ENCODE data around the gene MBTD1. TPM values are rescaled to one million over a fixed set of nuclear protein-coding genes. Genes with fewer than 3 reads are reported as not detected.

MBTD1 gene
- total and polyA plus RNA-seq, 2 of the 8 experiments (the other 6 are each of a cell fraction or from before 2014, with no cell fraction given): 20.3 to 51.4 TPM

DNA sequence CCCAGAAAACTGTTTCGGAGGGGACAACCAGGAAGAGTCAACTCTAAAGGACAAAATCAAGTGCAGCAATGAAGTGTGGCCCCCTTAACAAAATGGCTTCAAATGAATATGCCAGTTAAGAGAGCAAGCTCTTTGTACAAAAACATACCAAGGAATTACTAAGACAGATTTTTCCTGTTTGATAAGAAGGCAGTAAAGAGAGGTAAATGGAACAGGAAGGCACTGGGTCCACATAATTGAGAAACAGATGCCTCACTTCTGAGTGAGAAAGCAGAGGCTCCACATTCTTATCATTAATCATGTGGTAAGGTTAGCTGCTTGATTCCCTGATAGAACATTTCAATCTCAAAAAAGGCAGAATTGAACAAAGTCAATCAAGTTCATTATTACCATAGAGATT, 44.9 kb downstream of the MBTD1 start:
- Histone ChIP-seq H3K14ac (ENCODE audit: insufficient read length) (no peak overlapping the region), H3K9me3 (ENCODE audit: insufficient read depth in 2 of 2, low read depth in 1 of 2, low read length in 1 of 2) (no peaks in the 10 kb centered on the region), H3K36me3 (ENCODE audit: control insufficient read depth in 2 of 4, insufficient read depth in 4 of 4, low read length in 3 of 4) (peaks cover 2 to 83% (median 43%) of the 10 kb centered on the region in 4 experiments; a peak in 7 of 8 replicates), H3K4ac (replicated peaks; ENCODE audit: insufficient read length, low read depth, low read length) (no peak overlapping the region), H3K79me1 (ENCODE audit: low read depth, low read length) (no peaks in the 10 kb centered on the region), H2AFZ (ENCODE audit: low read length) (no peak overlapping the region), H3K4me3 (ENCODE audit: extremely low read depth in 1 of 4, insufficient read depth in 2 of 4, low read depth in 3 of 4, low read length in 4 of 4) (no peak overlapping the region), H3K27me3 (replicated peaks in 1 of 4; ENCODE audit: control insufficient read depth in 3 of 4, extremely low read depth in 1 of 4, insufficient read depth in 3 of 4, low read length in 3 of 4) (no peaks in the 10 kb centered on the region), H3K56ac (replicated peaks; ENCODE audit: insufficient read length, low read depth, low read length) (no peak overlapping the region), H3K9ac (replicated peaks in 1 of 4; ENCODE audit: extremely low read depth in 1 of 4, low read depth in 3 of 4, low read length in 3 of 4) (no peak overlapping the region), H3K4me1 (replicated peaks in 1 of 4; ENCODE audit: control insufficient read depth in 3 of 4, insufficient read depth in 4 of 4, low read length in 3 of 4) (no peaks in the 10 kb centered on the region), H4K5ac (ENCODE audit: insufficient read length, low read depth, low read length) (no peak overlapping the region), H2BK20ac (ENCODE audit: low read length) (no peak overlapping the region), H2BK5ac (ENCODE audit: low read depth, low read length) (no peak overlapping the region), H3K27ac (ENCODE audit: low read depth, low read length) (no peak overlapping the region), H3K18ac (ENCODE audit: extremely low read depth, low read length) (no peak overlapping the region), H4K8ac (ENCODE audit: extremely low read depth, insufficient read depth, low read length) (no peak overlapping the region), H4K91ac (replicated peaks; ENCODE audit: insufficient read length, low read length) (no peak overlapping the region), H2BK120ac (replicated peaks; ENCODE audit: low read depth, low read length) (no peak overlapping the region), H4K20me1 (replicated peaks in 1 of 2; ENCODE audit: control insufficient read depth in 1 of 2, insufficient read depth in 2 of 2, low read length in 2 of 2) (no peaks in the 10 kb centered on the region), H2BK12ac (ENCODE audit: low read depth, low read length) (no peak overlapping the region), H3K79me2 (ENCODE audit: control insufficient read depth in 1 of 2, insufficient read depth in 2 of 2, low read length in 2 of 2) (no peaks in the 10 kb centered on the region), H2BK15ac (ENCODE audit: low read length) (no peak overlapping the region), H3K23ac (ENCODE audit: insufficient read length) (no peak overlapping the region), H2AK5ac (ENCODE audit: low read depth, low read length) (no peak overlapping the region), H3K4me2 (ENCODE audit: insufficient read depth in 1 of 2, low read depth in 2 of 2, low read length in 2 of 2) (no peak overlapping the region), H3K23me2 (ENCODE audit: low read depth, low read length) (no peaks in the 10 kb centered on the region)
- FAIRE-seq: no peak
- DNase-seq (ENCODE audit: low read depth in 1 of 2, low spot score in 2 of 2): no peak
- TF ChIP-seq KDM1A (IDR thresholded peaks at IDR 0.05; ENCODE audit: borderline replicate concordance, low read length) (no peak), TBP (IDR thresholded peaks at IDR 0.05; ENCODE audit: low read depth, low read length) (no peak), KDM4A (IDR thresholded peaks at IDR 0.05; ENCODE audit: low read depth, low read length, severe bottlenecking) (no peak), CHD2 (IDR thresholded peaks at IDR 0.05; ENCODE audit: low read length) (no peak), RFX5 (IDR thresholded peaks at IDR 0.05; ENCODE audit: borderline replicate concordance, low read depth, low read length) (no peak), GABPA (IDR thresholded peaks at IDR 0.05; ENCODE audit: borderline replicate concordance, insufficient read depth, low read length) (no peak), POLR2AphosphoS5 (IDR thresholded peaks at IDR 0.05; ENCODE audit: low read depth, low read length) (no peak), HDAC6 (IDR thresholded peaks at IDR 0.05; ENCODE audit: low read depth, low read length) (no peak)
- TF ChIP-seq, protein P1, sequence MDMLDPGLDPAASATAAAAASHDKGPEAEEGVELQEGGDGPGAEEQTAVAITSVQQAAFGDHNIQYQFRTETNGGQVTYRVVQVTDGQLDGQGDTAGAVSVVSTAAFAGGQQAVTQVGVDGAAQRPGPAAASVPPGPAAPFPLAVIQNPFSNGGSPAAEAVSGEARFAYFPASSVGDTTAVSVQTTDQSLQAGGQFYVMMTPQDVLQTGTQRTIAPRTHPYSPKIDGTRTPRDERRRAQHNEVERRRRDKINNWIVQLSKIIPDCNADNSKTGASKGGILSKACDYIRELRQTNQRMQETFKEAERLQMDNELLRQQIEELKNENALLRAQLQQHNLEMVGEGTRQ (IDR thresholded peaks at IDR 0.05; ENCODE audit: low read length): no peak
- TF ChIP-seq, protein P2, sequence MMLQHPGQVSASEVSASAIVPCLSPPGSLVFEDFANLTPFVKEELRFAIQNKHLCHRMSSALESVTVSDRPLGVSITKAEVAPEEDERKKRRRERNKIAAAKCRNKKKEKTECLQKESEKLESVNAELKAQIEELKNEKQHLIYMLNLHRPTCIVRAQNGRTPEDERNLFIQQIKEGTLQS (IDR thresholded peaks at IDR 0.05; ENCODE audit: insufficient read depth, low read depth, low read length): no peak
- CTCF ChIA-PET (ENCODE audit: partially characterized antibody): no interaction called here
- POLR2A ChIA-PET (ENCODE audit: partially characterized antibody): no interaction called here
- 90% methylated on average over 1 of the region's 1 CpG; no CpG with 5 or more reads in 1 of the 2 experiments for WGBS, 2 experiments (ENCODE audit: extremely low coverage in 1 of 2, insufficient coverage in 1 of 2, insufficient read length in 1 of 2, insufficient replicate concordance in 2 of 2, low coverage in 1 of 2, low lambda C conversion rate in 2 of 2, missing lambda C conversion rate in 1 of 2)
